ENCODE measurements around the gene TEPSIN. TPM values are rescaled to one million over a fixed set of nuclear protein-coding genes. Genes with fewer than 3 reads are reported as not detected.
"Not testable (repeated sequence)": the region's sequence is repeated elsewhere in the genome, so short reads cannot be mapped to it uniquely, and the experiment has no call there.

TEPSIN gene
- total RNA-seq, 4 donors from 2014 or later, result 38.0 to 156 (median 79.4) TPM

- DNase-seq, result no peak
- Histone ChIP-seq H3K9me3 (no peaks in the 10 kb centered on the region), H3K4me1 (peaks cover 0 to 6% (median 0%) of the 10 kb centered on the region in 4 donors), H3K27ac (peak overlapping the region in 2 of 4 donors; percentile 18 to 69), H3K27me3 (no peaks in the 10 kb centered on the region), H3K4me3 (peak overlapping the region in 1 of 4 donors; percentile 10), H3K36me3 (peaks cover 0 to 44% (median 0%) of the 10 kb centered on the region in 3 donors)
- TF ChIP-seq POLR2A (IDR thresholded peaks at IDR 0.05) (no peak), CTCF (IDR thresholded peaks at IDR 0.05) (no peak)
Measured at GRCh38 chr17:81228834-81229665, 9.8 kb downstream of the TEPSIN start.

GRCh38 chr17:81228420-81228819 is 10.4 kb downstream of the TEPSIN start:
- Histone ChIP-seq H3K27ac (peak overlapping the region in 2 of 4 donors; percentile 18 to 69), H3K36me3 (peaks cover 0 to 39% (median 0%) of the 10 kb centered on the region in 3 donors)

GRCh38 chr17:81227630-81228029 is 11.2 kb downstream of the TEPSIN start:
- not testable (repeated sequence) for DNase-seq, H3K9me3 ChIP-seq, H3K27me3 ChIP-seq, H3K4me1 ChIP-seq, H3K4me3 ChIP-seq
- Histone ChIP-seq H3K27ac (peak overlapping the region in 1 of 4 donors; percentile 69), H3K36me3 (peaks cover 0 to 31% (median 0%) of the 10 kb centered on the region in 3 donors)

More at GRCh38 chr17:81228420-81228819, 10.4 kb downstream of the TEPSIN start:
- Histone ChIP-seq H3K9me3 (no peaks in the 10 kb centered on the region), H3K27me3 (no peaks in the 10 kb centered on the region), H3K4me1 (peaks cover 0 to 6% (median 5%) of the 10 kb centered on the region in 4 donors), H3K4me3 (peak overlapping the region in 1 of 4 donors; percentile 10)
- TF ChIP-seq POLR2A (IDR thresholded peaks at IDR 0.05) (no peak), CTCF (IDR thresholded peaks at IDR 0.05) (no peak)
- DNase-seq, result peak in 2 of 3 donors; percentile 56 to 61

- H3K27me3 ChIP-seq, result no peaks in the 10 kb centered on the region
- H3K36me3 ChIP-seq, result no peaks in the 10 kb centered on the region
- no peaks in the 10 kb centered on the region for H3K9me3 ChIP-seq
- H3K27ac ChIP-seq, result peak overlapping the region in 3 of 4 donors; percentile 18 to 78 (median 43)
- no peak for TF ChIP-seq CTCF (IDR thresholded peaks at IDR 0.05)
- no peak for TF ChIP-seq POLR2A (IDR thresholded peaks at IDR 0.05)
- peaks cover 0 to 19% (median 13%) of the 10 kb centered on the region in 4 donors for H3K4me1 ChIP-seq
- H3K4me3 ChIP-seq, result peak overlapping the region in 3 of 4 donors; percentile 37 to 83 (median 51)
- peak in 1 of 3 donors; percentile 56 for DNase-seq
Measured at GRCh38 chr17:81223762-81224130, 15.1 kb downstream of the TEPSIN start.

GRCh38 chr17:81222906-81223761 is 15.7 kb downstream of the TEPSIN start, which contains the start of gene CEP131:
TSS of gene CEP131 (minus strand) at chr17:81222965. CDS start at chr17:81220056, 2,909 bp downstream.
- DNase-seq, result peak; percentile 99 to 100 (median 99)
- Histone ChIP-seq H3K4me3 (peak within 1 kb of the TSS; percentile 70 to 83 (median 76)), H3K27me3 (no peaks in the 10 kb centered on the region), H3K36me3 (no peaks in the 10 kb centered on the region), H3K27ac (peak within 1 kb of the TSS; percentile 3 to 78 (median 45)), H3K9me3 (no peaks in the 10 kb centered on the region), H3K4me1 (peaks cover 0 to 19% (median 12%) of the 10 kb centered on the region in 4 donors)
- TF ChIP-seq POLR2A (IDR thresholded peaks at IDR 0.05), result no peak
- TF ChIP-seq CTCF (IDR thresholded peaks at IDR 0.05), result no peak

All from Peyer's patch (tissue), 4 donors.